Measurements from ENCODE around the gene RERE.

Gene RERE

GRCh38 chr1:8412183-8412831, 405.1 kb downstream of the RERE start:
- H3K4me3 ChIP-seq (ENCODE audit: low read depth, low read length) = peak overlapping the region; percentile 30
- peak; percentile 100 for DNase-seq (ENCODE audit: low read depth)
- TF ChIP-seq, protein P1, sequence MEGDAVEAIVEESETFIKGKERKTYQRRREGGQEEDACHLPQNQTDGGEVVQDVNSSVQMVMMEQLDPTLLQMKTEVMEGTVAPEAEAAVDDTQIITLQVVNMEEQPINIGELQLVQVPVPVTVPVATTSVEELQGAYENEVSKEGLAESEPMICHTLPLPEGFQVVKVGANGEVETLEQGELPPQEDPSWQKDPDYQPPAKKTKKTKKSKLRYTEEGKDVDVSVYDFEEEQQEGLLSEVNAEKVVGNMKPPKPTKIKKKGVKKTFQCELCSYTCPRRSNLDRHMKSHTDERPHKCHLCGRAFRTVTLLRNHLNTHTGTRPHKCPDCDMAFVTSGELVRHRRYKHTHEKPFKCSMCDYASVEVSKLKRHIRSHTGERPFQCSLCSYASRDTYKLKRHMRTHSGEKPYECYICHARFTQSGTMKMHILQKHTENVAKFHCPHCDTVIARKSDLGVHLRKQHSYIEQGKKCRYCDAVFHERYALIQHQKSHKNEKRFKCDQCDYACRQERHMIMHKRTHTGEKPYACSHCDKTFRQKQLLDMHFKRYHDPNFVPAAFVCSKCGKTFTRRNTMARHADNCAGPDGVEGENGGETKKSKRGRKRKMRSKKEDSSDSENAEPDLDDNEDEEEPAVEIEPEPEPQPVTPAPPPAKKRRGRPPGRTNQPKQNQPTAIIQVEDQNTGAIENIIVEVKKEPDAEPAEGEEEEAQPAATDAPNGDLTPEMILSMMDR (IDR thresholded peaks at IDR 0.05; ENCODE audit: control insufficient read depth, extremely low read depth, insufficient read depth) = no peak

GRCh38 chr1:8411803-8412182, 405.6 kb downstream of the RERE start:
- H3K4me3 ChIP-seq (ENCODE audit: low read depth, low read length) = peak overlapping the region; percentile 30
- TF ChIP-seq, protein P1 (IDR thresholded peaks at IDR 0.05; ENCODE audit: control insufficient read depth, extremely low read depth, insufficient read depth) = no peak
- DNase-seq (ENCODE audit: low read depth) = no peak

DNA sequence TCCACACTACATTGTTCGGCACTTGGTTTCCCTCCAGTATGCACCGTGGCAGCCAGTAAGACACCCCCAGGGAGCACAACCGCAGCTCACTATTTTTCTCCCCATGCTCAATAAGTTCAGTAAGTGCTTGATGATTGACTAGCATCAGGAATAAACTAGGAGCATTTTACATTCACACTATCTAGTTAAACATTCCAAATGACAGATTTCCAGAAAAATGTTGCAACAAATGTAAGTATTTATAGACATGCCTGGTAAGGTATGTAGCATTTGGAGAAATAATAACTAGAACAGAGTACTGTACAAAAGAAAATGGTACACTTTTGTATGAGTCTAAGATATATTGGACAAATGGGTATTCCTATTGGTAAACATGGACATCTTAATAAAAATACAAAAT, 406.6 kb downstream of the RERE start:
- TF ChIP-seq, protein P1 (IDR thresholded peaks at IDR 0.05; ENCODE audit: control insufficient read depth, extremely low read depth, insufficient read depth) = no peak
- DNase-seq (ENCODE audit: low read depth) = no peak
- H3K4me3 ChIP-seq (ENCODE audit: low read depth, low read length) = no peak overlapping the region

GRCh38 chr1:8409606-8410005, 407.8 kb downstream of the RERE start:
- H3K4me3 ChIP-seq (ENCODE audit: low read depth, low read length) = no peak overlapping the region
- TF ChIP-seq, protein P1 (IDR thresholded peaks at IDR 0.05; ENCODE audit: control insufficient read depth, extremely low read depth, insufficient read depth) = no peak
- no peak for DNase-seq (ENCODE audit: low read depth)

- DNase-seq (ENCODE audit: low read depth) = peak; percentile 58
- TF ChIP-seq, protein P1 (IDR thresholded peaks at IDR 0.05; ENCODE audit: control insufficient read depth, extremely low read depth, insufficient read depth) = peak; percentile 54
- no peak overlapping the region for H3K4me3 ChIP-seq (ENCODE audit: low read depth, low read length)
Observed at GRCh38 chr1:8409106-8409505, 408.3 kb downstream of the RERE start.

GRCh38 chr1:8408151-8408839, 409.1 kb downstream of the RERE start:
- TF ChIP-seq, protein P1 (IDR thresholded peaks at IDR 0.05; ENCODE audit: control insufficient read depth, extremely low read depth, insufficient read depth) = no peak
- DNase-seq (ENCODE audit: low read depth) = peak; percentile 67
- H3K4me3 ChIP-seq (ENCODE audit: low read depth, low read length) = peak overlapping the region; percentile 6; the same call in 1 of the 2 replicates
